H9 (cell line): Measurements from ENCODE around the gene CACNA1H. TPM values are rescaled to one million over a fixed set of nuclear protein-coding genes. Genes with fewer than 3 reads are reported as not detected.

Experiments used
- DNase-seq: peaks from one replicate; pipeline ENCODE4 v3.0.0-alpha.2; 2017
- H2AFZ ChIP-seq: one replicate; pipeline ENCODE4 v1.6.1; 2013; ENCODE audit warnings: mild to moderate bottlenecking, low read length, control low read depth, moderate library complexity
- H2AK5ac ChIP-seq: 2 replicates; pipeline ENCODE4 v1.6.1; 2013; ENCODE audit warnings: low read length, control low read depth, mixed read lengths; ENCODE audit not compliant: insufficient read length
- H2BK120ac ChIP-seq: one replicate; pipeline ENCODE4 v1.6.1; 2013; ENCODE audit warnings: low read depth, mild to moderate bottlenecking, low read length, control low read depth, inconsistent platforms; ENCODE audit not compliant: poor library complexity, severe bottlenecking
- H2BK12ac ChIP-seq: 2 replicates; pipeline ENCODE4 v1.6.1; 2013; ENCODE audit warnings: low read length, control low read depth, mixed read lengths, low read depth; ENCODE audit not compliant: insufficient read length
- H2BK15ac ChIP-seq: 2 replicates; pipeline ENCODE4 v1.6.1; 2013; ENCODE audit warnings: low read depth, low read length, control low read depth
- H2BK20ac ChIP-seq: one replicate; pipeline ENCODE4 v1.6.1; 2013; ENCODE audit warnings: low read depth, mild to moderate bottlenecking, low read length, control low read depth, inconsistent platforms; ENCODE audit not compliant: poor library complexity, severe bottlenecking
- H2BK5ac ChIP-seq: 2 replicates; pipeline ENCODE4 v1.6.1; 2013; ENCODE audit warnings: low read length, control low read depth, mixed read lengths; ENCODE audit not compliant: insufficient read length
- H3K14ac ChIP-seq: 2 replicates; pipeline ENCODE4 v1.6.1; 2013; ENCODE audit warnings: low read length, control low read depth; ENCODE audit not compliant: insufficient read depth
- H3K18ac ChIP-seq: 2 replicates; pipeline ENCODE4 v1.6.1; 2013; ENCODE audit warnings: low read depth, mild to moderate bottlenecking, mixed read lengths, low read length, control low read depth; ENCODE audit not compliant: insufficient read length
- H3K23ac ChIP-seq: 2 replicates; pipeline ENCODE4 v1.6.1; 2013; ENCODE audit warnings: low read length, control low read depth, mixed read lengths, low read depth; ENCODE audit not compliant: insufficient read length
- H3K23me2 ChIP-seq: 2 replicates; pipeline ENCODE4 v1.6.1; 2013; ENCODE audit warnings: low read depth, mild to moderate bottlenecking, mixed read lengths, low read length, control low read depth; ENCODE audit not compliant: insufficient read length, poor library complexity, severe bottlenecking
- H3K27ac ChIP-seq: 2 replicates; pipeline ENCODE4 v1.5.1; 2013; ENCODE audit warnings: low read length, control low read depth, mixed read lengths, low read depth; ENCODE audit not compliant: insufficient read length
- H3K27me3 ChIP-seq: 2 replicates; pipeline ENCODE4 v1.6.1; 2013; ENCODE audit warnings: low read length, control low read depth, inconsistent platforms; ENCODE audit not compliant: insufficient read depth
- H3K4ac ChIP-seq: 2 replicates; pipeline ENCODE4 v1.6.1; 2013; ENCODE audit warnings: low read depth, mild to moderate bottlenecking, control low read depth, inconsistent platforms, low read length, moderate library complexity
- H3K4me1 ChIP-seq: 2 replicates; pipeline ENCODE4 v1.6.1; 2013; ENCODE audit warnings: low read length, control low read depth, inconsistent platforms; ENCODE audit not compliant: insufficient read depth
- H3K4me2 ChIP-seq: 2 replicates; pipeline ENCODE4 v1.6.1; 2013; ENCODE audit warnings: low read length, control low read depth, mixed read lengths; ENCODE audit not compliant: insufficient read length, insufficient read depth
- H3K56ac ChIP-seq: 2 replicates; pipeline ENCODE4 v1.6.1; 2013; ENCODE audit warnings: low read depth, mild to moderate bottlenecking, mixed read lengths, low read length, control low read depth; ENCODE audit not compliant: insufficient read length
- H3K79me1 ChIP-seq: 2 replicates; pipeline ENCODE4 v1.6.1; 2013; ENCODE audit warnings: low read depth, mild to moderate bottlenecking, moderate library complexity, low read length, control low read depth, inconsistent platforms; ENCODE audit not compliant: insufficient read depth, poor library complexity, severe bottlenecking
- H3K79me2 ChIP-seq: 2 replicates; pipeline ENCODE4 v1.6.1; 2013; ENCODE audit warnings: low read length, control low read depth, inconsistent platforms; ENCODE audit not compliant: insufficient read depth
- H3K9ac ChIP-seq: 2 replicates; pipeline ENCODE4 v1.6.1; 2013; ENCODE audit warnings: low read length, control low read depth, mixed read lengths; ENCODE audit not compliant: insufficient read length; ENCODE audit errors: extremely low read depth
- H3K9me3 ChIP-seq: one replicate; pipeline ENCODE4 v1.6.1; 2013; ENCODE audit warnings: low read depth, low read length, inconsistent platforms; ENCODE audit not compliant: control insufficient read depth
- H3T11ph ChIP-seq: one replicate; pipeline ENCODE4 v1.6.1; 2013; ENCODE audit warnings: mild to moderate bottlenecking, low read length, control low read depth, inconsistent platforms
- H4K20me1 ChIP-seq: one replicate; pipeline ENCODE4 v1.6.1; 2013; ENCODE audit not compliant: control insufficient read depth, insufficient read length, insufficient read depth
- H4K5ac ChIP-seq: 2 replicates; pipeline ENCODE4 v1.6.1; 2013; ENCODE audit warnings: low read depth, mild to moderate bottlenecking, mixed read lengths, low read length, control low read depth; ENCODE audit not compliant: insufficient read length
- H4K8ac ChIP-seq: replicated peaks from 2 replicates; pipeline ENCODE4 v1.6.1; 2013; ENCODE audit warnings: low read length, control low read depth, mixed read lengths, low read depth; ENCODE audit not compliant: insufficient read length
- H4K91ac ChIP-seq: 2 replicates; pipeline ENCODE4 v1.6.1; 2013; ENCODE audit warnings: low read depth, mild to moderate bottlenecking, moderate library complexity, mixed read lengths, low read length, control low read depth; ENCODE audit not compliant: insufficient read length
- H3K27ac Mint-ChIP-seq, 3 experiments: 2 replicates in 2 of 3; 3 replicates in 1 of 3; pipeline ENCODE4 v1.8.0; 2020 to 2021; ENCODE audit warnings: mixed read lengths in 3 of 3, mild to moderate bottlenecking in 1 of 3, moderate library complexity in 1 of 3
- H3K27me3 Mint-ChIP-seq: 2 replicates; pipeline ENCODE4 v1.8.0; 2021; ENCODE audit warnings: low read depth, mild to moderate bottlenecking, moderate library complexity, mixed read lengths
- H3K36me3 Mint-ChIP-seq, 3 experiments: 2 replicates in 2 of 3; 3 replicates in 1 of 3; pipeline ENCODE4 v1.8.0; 2020 to 2021; ENCODE audit warnings: low read depth in 3 of 3, mixed read lengths in 3 of 3; ENCODE audit not compliant: insufficient read depth in 1 of 3
- H3K4me1 Mint-ChIP-seq, 2 experiments: 2 replicates each; pipeline ENCODE4 v1.8.0; 2020; ENCODE audit warnings: mixed read lengths in 2 of 2
- H3K4me3 Mint-ChIP-seq, 2 experiments: 2 replicates in 1 of 2; 3 replicates in 1 of 2; pipeline ENCODE4 v1.8.0; 2020 to 2021; ENCODE audit warnings: mild to moderate bottlenecking in 2 of 2, mixed read lengths in 2 of 2, moderate library complexity in 1 of 2
- H3K9me3 Mint-ChIP-seq, 2 experiments: 2 replicates in 1 of 2; 3 replicates in 1 of 2; pipeline ENCODE4 v1.8.0; 2020; ENCODE audit warnings: mild to moderate bottlenecking in 2 of 2, mixed read lengths in 2 of 2, moderate library complexity in 1 of 2
- CTCF ChIP-seq: fragments of 200-600 bp; sonication (generic); conservative IDR thresholded peaks from 3 replicates; pipeline ENCODE4 v1.8.0; 2021; ENCODE audit warnings: antibody characterized with exemption, mild to moderate bottlenecking
- WGBS: extraction: QIAGEN DNeasy Blood & Tissue Kit; methylation state at CpG from one replicate; pipeline ENCODE4 v1.1.7; 2013; ENCODE audit warnings: missing lambda C conversion rate, low lambda C conversion rate, mixed read lengths; ENCODE audit not compliant: insufficient read length; ENCODE audit errors: extremely low coverage; 5-methylcytosine and 5-hydroxymethylcytosine counted together
- total RNA-seq: library from RNA; stranded (reverse); gene quantifications from 2 replicates; pipeline ENCODE4 v1.2.1, GENCODE V29; 2021

The CACNA1H gene
- total RNA-seq, 1 experiment from 2014 or later: 43.3 TPM

- Histone ChIP-seq H3K56ac (no peak overlapping the region), H3K9ac (no peak overlapping the region), H3K9me3 (no peaks in the 10 kb centered on the region), H2BK20ac (no peak overlapping the region), H3K18ac (no peak overlapping the region), H3K4me2 (no peak overlapping the region), H4K91ac (no peak overlapping the region), H2AK5ac (no peak overlapping the region), H2BK12ac (no peak overlapping the region), H2AFZ (no peak overlapping the region), H3K27ac (no peak overlapping the region), H3K23ac (no peak overlapping the region), H2BK120ac (no peak overlapping the region), H2BK5ac (no peak overlapping the region), H3K4me1 (no peaks in the 10 kb centered on the region), H4K20me1 (no peaks in the 10 kb centered on the region), H4K8ac (no peak overlapping the region), H3K79me1 (no peaks in the 10 kb centered on the region), H4K5ac (no peak overlapping the region), H3K79me2 (no peaks in the 10 kb centered on the region), H3K27me3 (no peaks in the 10 kb centered on the region), H3K14ac (no peak overlapping the region), H3K23me2 (peaks cover 2% of the 10 kb centered on the region), H3T11ph (no peak overlapping the region), H2BK15ac (no peak overlapping the region), H3K4ac (no peak overlapping the region)
- no peaks in the 10 kb centered on the region for H3K9me3 Mint-ChIP-seq
- H3K27ac Mint-ChIP-seq: no peak overlapping the region
- no CpG with 5 or more reads among the region's 23 CpGs for WGBS
- H3K36me3 Mint-ChIP-seq: no peaks in the 10 kb centered on the region
- H3K27me3 Mint-ChIP-seq: peaks cover 3% of the 10 kb centered on the region; the same call in 1 of the 2 replicates
- DNase-seq: no peak
- H3K4me3 Mint-ChIP-seq: no peak overlapping the region
- peaks cover 0 to 2% of the 10 kb centered on the region in 2 experiments; a peak in 1 of 4 replicates for H3K4me1 Mint-ChIP-seq
- no peak for TF ChIP-seq CTCF
These were observed 31.9 kb upstream of the CACNA1H start for GRCh38 chr16:1121009-1121408.
